Erythroblast (primary cell): ENCODE measurements around the gene TTYH2.

Experiments
- GATA1 ChIP-seq: IDR thresholded peaks from 2 replicates; pipeline ENCODE4 v1.6.1; 2011; ENCODE audit warnings: low read depth, mild to moderate bottlenecking, control low read depth, low read length, moderate library complexity
- POLR2A ChIP-seq: IDR thresholded peaks from 2 replicates; pipeline ENCODE4 v1.6.1; 2011; ENCODE audit warnings: mild to moderate bottlenecking, low read length

- TF ChIP-seq POLR2A, result no peak
- no peak for TF ChIP-seq GATA1
Measured at GRCh38 chr17:74274060-74274708, 60.8 kb downstream of the TTYH2 start, which contains the start of gene DNAI2.
